H1 (cell line): Measurements from ENCODE around the gene PASD1. TPM values are rescaled to one million over a fixed set of nuclear protein-coding genes. Genes with fewer than 3 reads are reported as not detected.

Experiments used
- CTCF ChIA-PET: fragments of 300-600 bp; sonication (Branson Sonifier 250); formaldehyde crosslinking; loops from one replicate; lab custom pipeline; 2021; ENCODE audit not compliant: partially characterized antibody; lab: Charles Lee
- POLR2A ChIA-PET: fragments of 300-600 bp; sonication (Branson Sonifier 250); formaldehyde crosslinking; loops from one replicate; lab custom pipeline; 2021; ENCODE audit warnings: inconsistent platforms; ENCODE audit not compliant: partially characterized antibody; lab: Charles Lee
- DNase-seq, 2 experiments: peaks; one replicate each; pipeline versions ENCODE4 v3.0.0 to v3.0.0-alpha.2; 2010 to 2022; ENCODE audit warnings: low spot score in 2 of 2, low read depth in 1 of 2, mixed read lengths in 1 of 2
- FAIRE-seq: peaks from 2 replicates; lab custom pipeline; 2011; peaks lifted over from hg19 to GRCh38; lab: Jason Lieb, UNC
- H2AFZ ChIP-seq: 2 replicates; pipeline ENCODE4 v1.8.1; 2012; ENCODE audit warnings: low read length, inconsistent platforms
- H2AK5ac ChIP-seq: 2 replicates; pipeline ENCODE4 v1.6.1; 2013; ENCODE audit warnings: low read depth, low read length
- H2BK120ac ChIP-seq: replicated peaks from 2 replicates; pipeline ENCODE3; 2013; ENCODE audit warnings: low read depth, low read length, inconsistent platforms
- H2BK12ac ChIP-seq: 2 replicates; pipeline ENCODE4 v1.6.1; 2013; ENCODE audit warnings: low read depth, low read length
- H2BK15ac ChIP-seq: 2 replicates; pipeline ENCODE4 v1.6.1; 2013; ENCODE audit warnings: low read length
- H2BK20ac ChIP-seq: 2 replicates; pipeline ENCODE4 v1.6.1; 2013; ENCODE audit warnings: low read length
- H2BK5ac ChIP-seq: 2 replicates; pipeline ENCODE4 v1.6.1; 2013; ENCODE audit warnings: low read depth, low read length
- H3K14ac ChIP-seq: 2 replicates; pipeline ENCODE4 v1.6.1; 2013; ENCODE audit warnings: inconsistent platforms; ENCODE audit not compliant: insufficient read length
- H3K18ac ChIP-seq: 2 replicates; pipeline ENCODE4 v1.6.1; 2013; ENCODE audit warnings: low read length; ENCODE audit errors: extremely low read depth
- H3K23ac ChIP-seq: 2 replicates; pipeline ENCODE4 v1.6.1; 2013; ENCODE audit warnings: inconsistent platforms; ENCODE audit not compliant: insufficient read length
- H3K23me2 ChIP-seq: 2 replicates; pipeline ENCODE4 v1.6.1; 2013; ENCODE audit warnings: low read depth, low read length
- H3K27ac ChIP-seq: 2 replicates; pipeline ENCODE4 v1.6.1; 2011; ENCODE audit warnings: low read depth, low read length, inconsistent platforms
- H3K27me3 ChIP-seq, 4 experiments: replicated peaks in 1 of 4; 1 replicate in 1 of 4; 2 replicates in 3 of 4; pipeline versions ENCODE4 v1.6.1 to v1.8.1; 2011 to 2013; ENCODE audit warnings: low read length in 3 of 4, mild to moderate bottlenecking in 3 of 4, inconsistent platforms in 2 of 4, mixed read lengths in 2 of 4, moderate library complexity in 1 of 4; ENCODE audit not compliant: control insufficient read depth in 3 of 4, insufficient read depth in 3 of 4; ENCODE audit errors: extremely low read depth in 1 of 4
- H3K36me3 ChIP-seq, 4 experiments: 2 replicates each; pipeline versions ENCODE4 v1.6.1 to v1.8.1; 2011 to 2013; ENCODE audit warnings: mild to moderate bottlenecking in 4 of 4, low read length in 3 of 4, moderate library complexity in 2 of 4, control low read depth in 1 of 4, inconsistent platforms in 1 of 4; ENCODE audit not compliant: insufficient read depth in 4 of 4, control insufficient read depth in 2 of 4
- H3K4ac ChIP-seq: replicated peaks from 2 replicates; pipeline ENCODE3; 2013; ENCODE audit warnings: low read length, low read depth, mixed read lengths, inconsistent platforms; ENCODE audit not compliant: insufficient read length
- H3K4me1 ChIP-seq, 4 experiments: replicated peaks in 1 of 4; 1 replicate in 1 of 4; 2 replicates in 3 of 4; pipeline versions ENCODE4 v1.6.1 to v1.8.1; 2011 to 2013; ENCODE audit warnings: low read length in 3 of 4, inconsistent platforms in 2 of 4, mixed read lengths in 1 of 4; ENCODE audit not compliant: insufficient read depth in 4 of 4, control insufficient read depth in 3 of 4
- H3K4me2 ChIP-seq, 2 experiments: 2 replicates each; pipeline versions ENCODE4 v1.6.1 to v1.8.1; 2011 to 2013; ENCODE audit warnings: low read depth in 2 of 2, low read length in 2 of 2, control low read depth in 1 of 2, inconsistent platforms in 1 of 2, mild to moderate bottlenecking in 1 of 2; ENCODE audit not compliant: insufficient read depth in 1 of 2
- H3K4me3 ChIP-seq, 4 experiments: fragments of 200-600, 300-600 bp in 1 of 4; sonication (generic), shearing (Covaris generic), sonication (Bioruptor Twin) in 1 of 4; 2 replicates each; pipeline versions ENCODE4 v1.5.1 to v1.8.1; 2011 to 2016; ENCODE audit warnings: low read length in 4 of 4, low read depth in 3 of 4, control low read depth in 2 of 4, inconsistent platforms in 2 of 4, mild to moderate bottlenecking in 2 of 4, mixed read lengths in 1 of 4, moderate library complexity in 1 of 4; ENCODE audit not compliant: insufficient read depth in 2 of 4; ENCODE audit errors: extremely low read depth in 1 of 4
- H3K56ac ChIP-seq: replicated peaks from 2 replicates; pipeline ENCODE3; 2013; ENCODE audit warnings: low read depth, mild to moderate bottlenecking, mixed read lengths, low read length, inconsistent platforms; ENCODE audit not compliant: insufficient read length
- H3K79me1 ChIP-seq: 2 replicates; pipeline ENCODE4 v1.6.1; 2013; ENCODE audit warnings: low read depth, low read length, control low read depth
- H3K79me2 ChIP-seq, 2 experiments: 2 replicates each; pipeline versions ENCODE4 v1.6.1 to v1.8.1; 2012 to 2013; ENCODE audit warnings: low read length in 2 of 2, mild to moderate bottlenecking in 2 of 2, inconsistent platforms in 1 of 2; ENCODE audit not compliant: insufficient read depth in 2 of 2, control insufficient read depth in 1 of 2
- H3K9ac ChIP-seq, 4 experiments: replicated peaks in 1 of 4; 1 replicate in 1 of 4; 2 replicates in 3 of 4; pipeline versions ENCODE4 v1.6.1 to v1.8.1; 2011 to 2013; ENCODE audit warnings: low read depth in 3 of 4, low read length in 3 of 4, control low read depth in 2 of 4, mild to moderate bottlenecking in 2 of 4, moderate library complexity in 2 of 4, inconsistent platforms in 1 of 4; ENCODE audit errors: extremely low read depth in 1 of 4
- H3K9me3 ChIP-seq, 2 experiments: 2 replicates each; pipeline versions ENCODE4 v1.6.1 to v1.8.1; 2012 to 2013; ENCODE audit warnings: mild to moderate bottlenecking in 2 of 2, moderate library complexity in 2 of 2, control low read depth in 1 of 2, inconsistent platforms in 1 of 2, low read depth in 1 of 2, low read length in 1 of 2, mixed read lengths in 1 of 2; ENCODE audit not compliant: insufficient read depth in 2 of 2
- H4K20me1 ChIP-seq, 2 experiments: replicated peaks in 1 of 2; 2 replicates each; pipeline versions ENCODE3 to v1.8.1; 2011 to 2013; ENCODE audit warnings: inconsistent platforms in 2 of 2, low read length in 2 of 2, mild to moderate bottlenecking in 1 of 2; ENCODE audit not compliant: insufficient read depth in 2 of 2, control insufficient read depth in 1 of 2
- H4K5ac ChIP-seq: 2 replicates; pipeline ENCODE4 v1.6.1; 2013; ENCODE audit warnings: low read length, low read depth, mixed read lengths, inconsistent platforms; ENCODE audit not compliant: insufficient read length
- H4K8ac ChIP-seq: 2 replicates; pipeline ENCODE4 v1.8.0; 2013; ENCODE audit warnings: mild to moderate bottlenecking, moderate library complexity, low read length, inconsistent platforms; ENCODE audit not compliant: insufficient read depth; ENCODE audit errors: extremely low read depth
- H4K91ac ChIP-seq: replicated peaks from 2 replicates; pipeline ENCODE3; 2013; ENCODE audit warnings: low read length, mixed read lengths, inconsistent platforms; ENCODE audit not compliant: insufficient read length
- BRCA1 ChIP-seq: IDR thresholded peaks from 2 replicates; pipeline ENCODE4 v1.6.1; 2012; ENCODE audit warnings: low read depth, low read length, improper control_type of control experiment
- CBX8 ChIP-seq: fragments of 300-800, 300-1000 bp; sonication (generic); IDR thresholded peaks from 2 replicates; pipeline ENCODE4 v1.7.1; 2016; ENCODE audit warnings: low read depth, low read length, borderline replicate concordance
- CEBPB ChIP-seq: IDR thresholded peaks from 2 replicates; pipeline ENCODE4 v1.6.1; 2012; ENCODE audit warnings: low read depth, low read length
- CHD2 ChIP-seq: IDR thresholded peaks from 2 replicates; pipeline ENCODE4 v1.6.1; 2012; ENCODE audit warnings: low read length, improper control_type of control experiment
- KDM1A ChIP-seq: fragments of 200-600, 300-600 bp; sonication (generic); IDR thresholded peaks from 2 replicates; pipeline ENCODE4 v1.7.1; 2016; ENCODE audit warnings: mild to moderate bottlenecking, low read length, borderline replicate concordance
- POLR2AphosphoS5 ChIP-seq: IDR thresholded peaks from 2 replicates; pipeline ENCODE4 v1.6.1; 2011; ENCODE audit warnings: low read depth, low read length
- RFX5 ChIP-seq: IDR thresholded peaks from 2 replicates; pipeline ENCODE4 v1.6.1; 2011; ENCODE audit warnings: low read depth, low read length, improper control_type of control experiment, borderline replicate concordance
- RNF2 ChIP-seq: fragments of 200-900, 300-1000 bp; sonication (generic); IDR thresholded peaks from 2 replicates; pipeline ENCODE4 v1.7.1; 2016; ENCODE audit warnings: borderline replicate concordance, low read depth, mild to moderate bottlenecking, antibody characterized with exemption, low read length; ENCODE audit not compliant: poor library complexity, severe bottlenecking; ENCODE audit errors: missing control alignments
- SAP30 ChIP-seq: fragments of 300-600 bp; sonication (generic); IDR thresholded peaks from 2 replicates; pipeline ENCODE4 v1.7.1; 2012; ENCODE audit warnings: low read length, moderate library complexity, mild to moderate bottlenecking, inconsistent platforms; ENCODE audit not compliant: insufficient read depth, insufficient replicate concordance
- SIN3A ChIP-seq, 2 experiments: IDR thresholded peaks in 1 of 2; conservative IDR thresholded peaks in 1 of 2; 2 replicates each; pipeline ENCODE4 v1.6.1; 2011 to 2012; ENCODE audit warnings: low read length in 2 of 2, improper control_type of control experiment in 1 of 2, low read depth in 1 of 2, mild to moderate bottlenecking in 1 of 2
- TAF1 ChIP-seq: IDR thresholded peaks from 2 replicates; pipeline ENCODE4 v1.6.1; 2011; ENCODE audit warnings: mild to moderate bottlenecking, low read depth, low read length
- TCF12 ChIP-seq: IDR thresholded peaks from 2 replicates; pipeline ENCODE4 v1.6.1; 2011; ENCODE audit warnings: low read depth, mild to moderate bottlenecking, low read length
- TEAD4 ChIP-seq: IDR thresholded peaks from 2 replicates; pipeline ENCODE4 v1.6.1; 2012; ENCODE audit warnings: low read depth, low read length, inconsistent platforms, mixed read lengths
- WGBS, 2 experiments: shearing (Covaris generic) in 1 of 2; methylation state at CpG; one replicate each; pipeline versions ENCODE4 v1.1.6 to v1.1.7; 2013 to 2015; ENCODE audit warnings: low lambda C conversion rate in 2 of 2, mixed read lengths in 2 of 2, inconsistent platforms in 1 of 2, low coverage in 1 of 2, missing lambda C conversion rate in 1 of 2; ENCODE audit not compliant: insufficient replicate concordance in 2 of 2, insufficient coverage in 1 of 2, insufficient read length in 1 of 2; ENCODE audit errors: extremely low coverage in 1 of 2, missing lambda C conversion rate in 1 of 2; 5-methylcytosine and 5-hydroxymethylcytosine counted together
- polyA plus RNA-seq, 7 experiments: library from polyadenylated mRNA; depleted of rRNA in 3 of 7; stranded (reverse) in 5 of 7; unstranded in 2 of 7; fragments of >200 nt in 5 of 7; fragments of 200-250 nt in 2 of 7; gene quantifications; 1 replicate in 5 of 7; 2 replicates in 1 of 7; 4 replicates in 1 of 7; pipeline versions ENCODE4 v1.2.1 to v1.2.3, GENCODE V29; 2011 to 2013; ENCODE audit warnings: missing spikeins in 2 of 7, mixed read lengths in 2 of 7
- total RNA-seq: library from RNA; stranded (reverse); fragmentation: NEBNext Ultra II Directional; extraction: Animal tissue kit (Norgen Biotek cat#: 25700); gene quantifications from 2 replicates; pipeline ENCODE4 v1.2.1, GENCODE V29; 2021

PASD1 gene
- total and polyA plus RNA-seq, 2 of the 8 experiments (the other 6 are each of a cell fraction or from before 2014, with no cell fraction given): 0.03 to 0.09 TPM

DNA sequence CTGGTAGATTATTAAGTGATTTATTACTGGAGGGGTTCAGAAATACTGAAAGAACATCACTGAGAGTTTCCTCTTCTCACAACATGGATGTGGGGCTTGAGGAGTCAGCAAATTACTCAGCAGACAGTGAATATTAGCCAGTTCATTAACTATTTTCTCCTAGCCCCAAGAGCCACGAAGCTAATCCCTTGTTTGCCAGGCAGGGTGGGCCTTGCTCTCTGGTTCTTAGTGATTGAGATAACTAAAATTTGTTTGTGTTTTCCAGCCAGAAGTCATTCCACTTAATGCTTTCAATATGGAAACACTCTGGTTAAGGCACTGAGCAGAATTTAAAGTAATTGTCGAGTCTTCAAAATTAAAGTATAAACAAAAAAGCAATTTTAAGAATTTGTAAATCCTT lies 40.1 kb upstream of the PASD1 start:
- no peak overlapping the region for H4K8ac ChIP-seq
- no peaks in the 10 kb centered on the region for H3K79me2 ChIP-seq
- H3K9ac ChIP-seq: no peak overlapping the region
- no peak overlapping the region for H3K14ac ChIP-seq
- no peak for DNase-seq
- H3K4me3 ChIP-seq: no peak overlapping the region
- H2AK5ac ChIP-seq: no peak overlapping the region
- H4K5ac ChIP-seq: no peak overlapping the region
- no peaks in the 10 kb centered on the region for H3K9me3 ChIP-seq
- H2BK20ac ChIP-seq: no peak overlapping the region
- H2BK12ac ChIP-seq: no peak overlapping the region
- H3K56ac ChIP-seq: no peak overlapping the region
- no peak overlapping the region for H2BK5ac ChIP-seq
- CTCF ChIA-PET: no interaction called here
- no peak overlapping the region for H3K23ac ChIP-seq
- no peaks in the 10 kb centered on the region for H3K23me2 ChIP-seq
- H3K36me3 ChIP-seq: no peaks in the 10 kb centered on the region
- no peak overlapping the region for H2BK120ac ChIP-seq
- H3K79me1 ChIP-seq: no peaks in the 10 kb centered on the region
- peaks cover 0 to 3% (median 0%) of the 10 kb centered on the region in 4 experiments; a peak in 1 of 7 replicates for H3K4me1 ChIP-seq
- H4K20me1 ChIP-seq: no peaks in the 10 kb centered on the region
- 90% methylated on average over 1 of the region's 2 CpGs; no CpG with 5 or more reads in 1 of the 2 experiments for WGBS, 2 experiments
- no peak overlapping the region for H3K4ac ChIP-seq
- H3K4me2 ChIP-seq: no peak overlapping the region
- POLR2A ChIA-PET: no interaction called here
- TF ChIP-seq RFX5 (no peak), CBX8 (no peak), TEAD4 (no peak), RNF2 (no peak), KDM1A (no peak), CHD2 (no peak), SAP30 (no peak), SIN3A (conservative IDR thresholded peaks at IDR 0.05 in 1 of 2, IDR thresholded peaks at IDR 0.05 in 1 of 2; ENCODE audit: low read depth in 1 of 2, low read length in 2 of 2) (no peak), POLR2AphosphoS5 (no peak), TCF12 (no peak), BRCA1 (no peak), TAF1 (no peak), CEBPB (no peak)
- TF ChIP-seq, all 59 proteins: peak for 0
- no peak for FAIRE-seq
- Histone ChIP-seq H3K27ac (no peak overlapping the region), H2AFZ (no peak overlapping the region), H3K18ac (no peak overlapping the region; the same call in 1 of the 2 replicates), H2BK15ac (no peak overlapping the region), H3K27me3 (no peaks in the 10 kb centered on the region), H4K91ac (no peak overlapping the region)
